WTC11 (cell line): ENCODE data around the gene CLEC10A. TPM values are rescaled to one million over a fixed set of nuclear protein-coding genes. Genes with fewer than 3 reads are reported as not detected.

Experiments used
- ATAC-seq: fragments of 200-7000 bp; cut with Tn5 transposase; 2 replicates; pipeline ENCODE4 v1.10.0; 2021; ENCODE audit warnings: mild to moderate bottlenecking, moderate library complexity
- CTCF ChIA-PET: fragments of 300-600 bp; sonication (Branson Sonifier 250); formaldehyde crosslinking; loops from one replicate; lab custom pipeline; 2021; ENCODE audit warnings: antibody characterized with exemption; lab: Charles Lee
- POLR2A ChIA-PET: fragments of 350-600 bp; sonication (Branson Sonifier 250); formaldehyde crosslinking; loops from one replicate; lab custom pipeline; 2021; ENCODE audit warnings: antibody characterized with exemption; lab: Charles Lee
- DNase-seq: peaks from one replicate; pipeline ENCODE4 v3.0.0; 2021; ENCODE audit warnings: low spot score
- H3K27ac Mint-ChIP-seq: 2 replicates; pipeline ENCODE4 v1.8.0; 2021; ENCODE audit warnings: mixed read lengths
- H3K27me3 Mint-ChIP-seq: 2 replicates; pipeline ENCODE4 v1.8.0; 2021; ENCODE audit warnings: low read depth, mild to moderate bottlenecking, moderate library complexity, mixed read lengths
- H3K36me3 Mint-ChIP-seq: 2 replicates; pipeline ENCODE4 v1.8.0; 2021; ENCODE audit warnings: mixed read lengths
- H3K4me1 Mint-ChIP-seq: 2 replicates; pipeline ENCODE4 v1.8.0; 2022; ENCODE audit warnings: mixed read lengths
- H3K4me3 Mint-ChIP-seq: 2 replicates; pipeline ENCODE4 v1.8.0; 2021; ENCODE audit warnings: mild to moderate bottlenecking, moderate library complexity, mixed read lengths
- H3K9me3 Mint-ChIP-seq: 2 replicates; pipeline ENCODE4 v1.8.0; 2021; ENCODE audit warnings: mixed read lengths
- AFF4 ChIP-seq: sonication (generic); formaldehyde crosslinking; IDR thresholded peaks from 2 replicates; pipeline ENCODE4 v1.8.1; 2023; ENCODE audit warnings: mild to moderate bottlenecking, missing genetic modification reagents, borderline replicate concordance
- ARID4B ChIP-seq: sonication (generic); formaldehyde crosslinking; IDR thresholded peaks from 2 replicates; pipeline ENCODE4 v1.8.0; 2023; ENCODE audit warnings: missing genetic modification reagents, mild to moderate bottlenecking, borderline replicate concordance
- ATF1 ChIP-seq: sonication (generic); formaldehyde crosslinking; IDR thresholded peaks from 2 replicates; pipeline ENCODE4 v1.8.1; 2023; ENCODE audit warnings: mild to moderate bottlenecking, moderate library complexity, missing genetic modification reagents
- EMX1 ChIP-seq: fragments of 250-450 bp; sonication (Bioruptor Pico); IDR thresholded peaks from 2 replicates; pipeline ENCODE4 v1.8.0; 2021; ENCODE audit warnings: mild to moderate bottlenecking
- FOXP1 ChIP-seq: sonication (generic); formaldehyde crosslinking; IDR thresholded peaks from 2 replicates; pipeline ENCODE4 v1.8.0; 2022; ENCODE audit warnings: missing genetic modification reagents, mild to moderate bottlenecking, moderate library complexity, borderline replicate concordance
- HMGA2 ChIP-seq: fragments of 250-450 bp; sonication (Bioruptor Pico); IDR thresholded peaks from 2 replicates; pipeline ENCODE4 v1.4.0; 2021; ENCODE audit warnings: mild to moderate bottlenecking, moderate library complexity
- MAX ChIP-seq: sonication (generic); formaldehyde crosslinking; IDR thresholded peaks from 2 replicates; pipeline ENCODE4 v1.8.0; 2022; ENCODE audit warnings: mild to moderate bottlenecking, missing genetic modification reagents
- NR1H2 ChIP-seq: sonication (generic); formaldehyde crosslinking; IDR thresholded peaks from 2 replicates; pipeline ENCODE4 v1.9.0; 2021; ENCODE audit warnings: mild to moderate bottlenecking, moderate library complexity, missing genetic modification reagents
- PREB ChIP-seq: sonication (generic); formaldehyde crosslinking; IDR thresholded peaks from 2 replicates; pipeline ENCODE4 v1.8.1; 2022; ENCODE audit warnings: mild to moderate bottlenecking, missing genetic modification reagents, moderate library complexity, borderline replicate concordance
- TP53 ChIP-seq: sonication (generic); formaldehyde crosslinking; IDR thresholded peaks from 2 replicates; pipeline ENCODE4 v1.8.1; 2023; ENCODE audit warnings: mild to moderate bottlenecking, missing genetic modification reagents
- USF2 ChIP-seq: sonication (generic); formaldehyde crosslinking; IDR thresholded peaks from 2 replicates; pipeline ENCODE4 v1.8.1; 2023; ENCODE audit warnings: mild to moderate bottlenecking, missing genetic modification reagents, moderate library complexity
- ZMAT4 ChIP-seq: fragments of 250-450 bp; sonication (Bioruptor Pico); IDR thresholded peaks from 2 replicates; pipeline ENCODE4 v1.9.0; 2021; ENCODE audit warnings: mild to moderate bottlenecking
- ZNF423 ChIP-seq: fragments of 250-450 bp; sonication (Bioruptor Pico); IDR thresholded peaks from 2 replicates; pipeline ENCODE4 v2.1.2; 2022; ENCODE audit warnings: mild to moderate bottlenecking, moderate library complexity
- total RNA-seq: library from RNA; stranded (reverse); gene quantifications from 3 replicates; pipeline ENCODE4 v1.2.3, GENCODE V29; 2021

CLEC10A gene
- total RNA-seq, 1 experiment from 2014 or later, result not detected

- Mint-ChIP-seq H3K9me3 (peaks cover 5% of the 10 kb centered on the region), H3K36me3 (no peaks in the 10 kb centered on the region), H3K27me3 (peaks cover 4% of the 10 kb centered on the region), H3K4me1 (peaks cover 16% of the 10 kb centered on the region), H3K4me3 (no peak overlapping the region)
- no peak for ATAC-seq
- POLR2A ChIA-PET, result no interaction called here
- TF ChIP-seq AFF4 (no peak), USF2 (no peak), HMGA2 (CRISPR knock-in tag) (no peak), PREB (CRISPR knock-in tag) (no peak), NR1H2 (no peak), MAX (CRISPR knock-in tag) (no peak), ATF1 (CRISPR knock-in tag) (no peak), ZNF423 (CRISPR knock-in tag) (no peak), EMX1 (no peak), ZMAT4 (CRISPR knock-in tag) (no peak), TP53 (no peak), ARID4B (no peak), FOXP1 (CRISPR knock-in tag) (no peak)
- TF ChIP-seq, all 79 proteins: peak for 0
- CTCF ChIA-PET, result interaction anchor here (1.1 to 3.3 kb wide), 3 partner anchors 25 to 87 kb away, joined by 3 to 10 read pairs (median 3); no protein-coding TSS in a partner anchor
- no peak overlapping the region for H3K27ac Mint-ChIP-seq
- no peak for DNase-seq
Measured at GRCh38 chr17:7107795-7108559, 27.9 kb upstream of the CLEC10A start.
